ENCODE measurements around the gene NLN. TPM values are rescaled to one million over a fixed set of nuclear protein-coding genes. Genes with fewer than 3 reads are reported as not detected.

Gene NLN
- total and polyA plus RNA-seq, 2 of the 13 experiments (the other 11 are each of a cell fraction or from before 2014, with no cell fraction given) = 11.9 to 36.7 TPM

DNA sequence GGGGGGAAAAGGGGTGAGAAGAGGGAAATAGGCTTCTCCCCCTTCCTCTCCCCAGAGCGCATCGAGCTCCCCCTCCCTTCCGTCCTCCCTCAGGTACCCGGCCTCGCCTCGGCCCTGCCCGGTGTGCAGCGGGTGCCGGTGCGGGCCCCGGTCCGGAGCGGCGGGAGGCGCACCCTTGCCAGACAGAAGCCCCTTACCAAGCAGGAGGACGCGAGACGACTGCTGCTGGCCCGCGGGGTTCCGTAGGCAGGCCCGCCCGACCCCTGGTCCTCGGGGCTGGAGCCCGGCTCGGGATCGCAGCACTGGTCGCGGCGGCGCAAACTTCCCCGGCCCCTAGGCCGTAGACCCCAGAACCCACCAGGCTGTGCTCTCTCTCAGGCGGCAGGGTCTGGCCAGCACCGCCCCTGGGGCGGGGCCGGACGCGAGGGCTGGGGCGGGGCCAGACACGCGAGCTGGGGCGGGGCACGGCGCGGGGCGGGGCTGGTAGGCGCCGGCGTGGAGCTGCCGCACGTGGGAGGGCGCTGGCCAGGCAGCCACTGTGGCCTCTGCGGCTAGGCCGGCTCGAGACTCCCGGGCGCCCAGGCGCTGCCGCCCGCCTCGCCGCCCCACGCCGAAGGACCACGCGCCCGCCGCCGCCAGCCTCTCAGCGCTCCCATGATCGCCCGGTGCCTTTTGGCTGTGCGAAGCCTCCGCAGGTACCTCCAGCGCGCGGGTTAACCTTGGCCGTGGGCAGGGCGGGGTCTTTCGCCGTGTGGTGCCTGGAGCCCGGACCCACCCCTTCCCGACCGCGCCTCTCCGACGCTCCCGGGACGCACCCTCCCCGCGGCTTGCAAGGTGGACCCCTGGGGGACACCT lies at the start of gene NLN, which contains the start of gene SGTB (continued):
- TF ChIP-seq ZNF709 (CRISPR knock-in tag; IDR thresholded peaks at IDR 0.05) (peak; percentile 73; the same call in 1 of the 2 replicates), ZNF780A (CRISPR knock-in tag; IDR thresholded peaks at IDR 0.05) (no peak), AGO2 (optimal IDR thresholded peaks at IDR 0.05; ENCODE audit: low read depth, low read length) (peak; percentile 58), TCF12 (IDR thresholded peaks at IDR 0.05) (no peak), TCF12 (CRISPR knock-in tag; IDR thresholded peaks at IDR 0.05) (0 out of 2 replicates have a peak, but pooled peaks have one; percentile 12), ZNF768 (CRISPR knock-in tag; IDR thresholded peaks at IDR 0.05) (peak; percentile 38; the same call in 1 of the 2 replicates), SAFB2 (CRISPR knock-in tag; IDR thresholded peaks at IDR 0.05; ENCODE audit: borderline replicate concordance, low read depth) (peak; percentile 67; the same call in 1 of the 2 replicates), ZNF446 (CRISPR knock-in tag; IDR thresholded peaks at IDR 0.05) (0 out of 2 replicates have a peak, but pooled peaks have one; percentile 75), ZNF274 (CRISPR knock-in tag; IDR thresholded peaks at IDR 0.05) (peak; percentile 61; the same call in 1 of the 2 replicates), ZNF891 (CRISPR knock-in tag; IDR thresholded peaks at IDR 0.05) (0 out of 2 replicates have a peak, but pooled peaks have one; percentile 19), ZNF777 (CRISPR knock-in tag; IDR thresholded peaks at IDR 0.05) (0 out of 2 replicates have a peak, but pooled peaks have one; percentile 7)
- TF ChIP-seq, protein P1, sequence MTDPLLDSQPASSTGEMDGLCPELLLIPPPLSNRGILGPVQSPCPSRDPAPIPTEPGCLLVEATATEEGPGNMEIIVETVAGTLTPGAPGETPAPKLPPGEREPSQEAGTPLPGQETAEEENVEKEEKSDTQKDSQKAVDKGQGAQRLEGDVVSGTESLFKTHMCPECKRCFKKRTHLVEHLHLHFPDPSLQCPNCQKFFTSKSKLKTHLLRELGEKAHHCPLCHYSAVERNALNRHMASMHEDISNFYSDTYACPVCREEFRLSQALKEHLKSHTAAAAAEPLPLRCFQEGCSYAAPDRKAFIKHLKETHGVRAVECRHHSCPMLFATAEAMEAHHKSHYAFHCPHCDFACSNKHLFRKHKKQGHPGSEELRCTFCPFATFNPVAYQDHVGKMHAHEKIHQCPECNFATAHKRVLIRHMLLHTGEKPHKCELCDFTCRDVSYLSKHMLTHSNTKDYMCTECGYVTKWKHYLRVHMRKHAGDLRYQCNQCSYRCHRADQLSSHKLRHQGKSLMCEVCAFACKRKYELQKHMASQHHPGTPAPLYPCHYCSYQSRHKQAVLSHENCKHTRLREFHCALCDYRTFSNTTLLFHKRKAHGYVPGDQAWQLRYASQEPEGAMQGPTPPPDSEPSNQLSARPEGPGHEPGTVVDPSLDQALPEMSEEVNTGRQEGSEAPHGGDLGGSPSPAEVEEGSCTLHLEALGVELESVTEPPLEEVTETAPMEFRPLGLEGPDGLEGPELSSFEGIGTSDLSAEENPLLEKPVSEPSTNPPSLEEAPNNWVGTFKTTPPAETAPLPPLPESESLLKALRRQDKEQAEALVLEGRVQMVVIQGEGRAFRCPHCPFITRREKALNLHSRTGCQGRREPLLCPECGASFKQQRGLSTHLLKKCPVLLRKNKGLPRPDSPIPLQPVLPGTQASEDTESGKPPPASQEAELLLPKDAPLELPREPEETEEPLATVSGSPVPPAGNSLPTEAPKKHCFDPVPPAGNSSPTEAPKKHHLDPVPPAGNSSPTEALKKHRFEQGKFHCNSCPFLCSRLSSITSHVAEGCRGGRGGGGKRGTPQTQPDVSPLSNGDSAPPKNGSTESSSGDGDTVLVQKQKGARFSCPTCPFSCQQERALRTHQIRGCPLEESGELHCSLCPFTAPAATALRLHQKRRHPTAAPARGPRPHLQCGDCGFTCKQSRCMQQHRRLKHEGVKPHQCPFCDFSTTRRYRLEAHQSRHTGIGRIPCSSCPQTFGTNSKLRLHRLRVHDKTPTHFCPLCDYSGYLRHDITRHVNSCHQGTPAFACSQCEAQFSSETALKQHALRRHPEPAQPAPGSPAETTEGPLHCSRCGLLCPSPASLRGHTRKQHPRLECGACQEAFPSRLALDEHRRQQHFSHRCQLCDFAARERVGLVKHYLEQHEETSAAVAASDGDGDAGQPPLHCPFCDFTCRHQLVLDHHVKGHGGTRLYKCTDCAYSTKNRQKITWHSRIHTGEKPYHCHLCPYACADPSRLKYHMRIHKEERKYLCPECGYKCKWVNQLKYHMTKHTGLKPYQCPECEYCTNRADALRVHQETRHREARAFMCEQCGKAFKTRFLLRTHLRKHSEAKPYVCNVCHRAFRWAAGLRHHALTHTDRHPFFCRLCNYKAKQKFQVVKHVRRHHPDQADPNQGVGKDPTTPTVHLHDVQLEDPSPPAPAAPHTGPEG (CRISPR knock-in tag; IDR thresholded peaks at IDR 0.05) = 0 out of 2 replicates have a peak, but pooled peaks have one; percentile 66
- TF ChIP-seq, protein P2, sequence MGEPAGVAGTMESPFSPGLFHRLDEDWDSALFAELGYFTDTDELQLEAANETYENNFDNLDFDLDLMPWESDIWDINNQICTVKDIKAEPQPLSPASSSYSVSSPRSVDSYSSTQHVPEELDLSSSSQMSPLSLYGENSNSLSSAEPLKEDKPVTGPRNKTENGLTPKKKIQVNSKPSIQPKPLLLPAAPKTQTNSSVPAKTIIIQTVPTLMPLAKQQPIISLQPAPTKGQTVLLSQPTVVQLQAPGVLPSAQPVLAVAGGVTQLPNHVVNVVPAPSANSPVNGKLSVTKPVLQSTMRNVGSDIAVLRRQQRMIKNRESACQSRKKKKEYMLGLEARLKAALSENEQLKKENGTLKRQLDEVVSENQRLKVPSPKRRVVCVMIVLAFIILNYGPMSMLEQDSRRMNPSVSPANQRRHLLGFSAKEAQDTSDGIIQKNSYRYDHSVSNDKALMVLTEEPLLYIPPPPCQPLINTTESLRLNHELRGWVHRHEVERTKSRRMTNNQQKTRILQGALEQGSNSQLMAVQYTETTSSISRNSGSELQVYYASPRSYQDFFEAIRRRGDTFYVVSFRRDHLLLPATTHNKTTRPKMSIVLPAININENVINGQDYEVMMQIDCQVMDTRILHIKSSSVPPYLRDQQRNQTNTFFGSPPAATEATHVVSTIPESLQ (CRISPR knock-in tag; conservative IDR thresholded peaks at IDR 0.05) = no peak
- TF ChIP-seq, protein P3, sequence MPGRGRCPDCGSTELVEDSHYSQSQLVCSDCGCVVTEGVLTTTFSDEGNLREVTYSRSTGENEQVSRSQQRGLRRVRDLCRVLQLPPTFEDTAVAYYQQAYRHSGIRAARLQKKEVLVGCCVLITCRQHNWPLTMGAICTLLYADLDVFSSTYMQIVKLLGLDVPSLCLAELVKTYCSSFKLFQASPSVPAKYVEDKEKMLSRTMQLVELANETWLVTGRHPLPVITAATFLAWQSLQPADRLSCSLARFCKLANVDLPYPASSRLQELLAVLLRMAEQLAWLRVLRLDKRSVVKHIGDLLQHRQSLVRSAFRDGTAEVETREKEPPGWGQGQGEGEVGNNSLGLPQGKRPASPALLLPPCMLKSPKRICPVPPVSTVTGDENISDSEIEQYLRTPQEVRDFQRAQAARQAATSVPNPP (CRISPR knock-in tag; IDR thresholded peaks at IDR 0.05) = 0 out of 2 replicates have a peak, but pooled peaks have one; percentile 19
- TF ChIP-seq, protein P4, sequence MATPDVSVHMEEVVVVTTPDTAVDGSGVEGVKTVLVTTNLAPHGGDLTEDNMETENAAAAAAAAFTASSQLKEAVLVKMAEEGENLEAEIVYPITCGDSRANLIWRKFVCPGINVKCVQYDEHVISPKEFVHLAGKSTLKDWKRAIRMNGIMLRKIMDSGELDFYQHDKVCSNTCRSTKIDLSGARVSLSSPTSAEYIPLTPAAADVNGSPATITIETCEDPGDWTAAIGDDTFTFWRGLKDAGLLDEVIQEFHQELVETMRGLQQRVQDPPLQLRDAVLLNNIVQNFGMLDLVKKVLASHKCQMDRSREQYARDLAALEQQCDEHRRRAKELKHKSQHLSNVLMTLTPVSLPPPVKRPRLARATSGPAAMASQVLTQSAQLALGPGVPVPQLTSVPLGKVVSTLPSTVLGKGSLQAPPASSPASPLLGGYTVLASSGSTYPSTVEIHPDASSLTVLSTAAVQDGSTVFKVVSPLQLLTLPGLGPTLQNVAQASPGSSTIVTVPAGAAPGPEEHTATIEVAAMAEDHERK (CRISPR knock-in tag; IDR thresholded peaks at IDR 0.05; ENCODE audit: low read depth) = no peak

Measured in HepG2 (cell line).